GM23338 (cell line): ENCODE results near the gene SEC14L3. TPM values are rescaled to one million over a fixed set of nuclear protein-coding genes. Genes with fewer than 3 reads are reported as not detected.

Source experiments
- ATAC-seq: fragments of 200-7000 bp; cut with Tn5 transposase; 3 replicates; pipeline ENCODE4 v1.9.1; 2020
- DNase-seq: peaks from one replicate; pipeline ENCODE4 v3.0.0-alpha.2; 2015; ENCODE audit warnings: low spot score
- H2AFZ ChIP-seq: fragments of 200-600 bp; sonication (generic); 2 replicates; pipeline ENCODE4 v1.8.0; 2016; ENCODE audit warnings: antibody characterized with exemption, mild to moderate bottlenecking, moderate library complexity
- H3F3A ChIP-seq: fragments of 200-600 bp; sonication (generic); replicated peaks from 2 replicates; pipeline ENCODE4 v1.8.0; 2017; ENCODE audit warnings: antibody characterized with exemption, mixed run types, low read depth
- H3K27ac ChIP-seq: fragments of 200-600 bp; sonication (generic); 2 replicates; pipeline ENCODE4 v1.6.1; 2016; ENCODE audit warnings: low read depth
- H3K27me3 ChIP-seq: fragments of 200-600 bp; sonication (generic); 2 replicates; pipeline ENCODE4 v1.8.0; 2016; ENCODE audit warnings: mild to moderate bottlenecking, mixed run types, moderate library complexity; ENCODE audit not compliant: insufficient read depth
- H3K36me3 ChIP-seq: fragments of 200-600 bp; sonication (generic); 2 replicates; pipeline ENCODE4 v1.8.0; 2016; ENCODE audit warnings: mild to moderate bottlenecking; ENCODE audit not compliant: insufficient read depth
- H3K4me1 ChIP-seq: fragments of 200-600 bp; sonication (generic); 2 replicates; pipeline ENCODE4 v1.8.0; 2016; ENCODE audit warnings: mild to moderate bottlenecking, moderate library complexity; ENCODE audit not compliant: insufficient read depth
- H3K4me2 ChIP-seq: fragments of 200-600 bp; sonication (generic); 2 replicates; pipeline ENCODE4 v1.7.1; 2017; ENCODE audit warnings: mixed run types
- H3K4me3 ChIP-seq: fragments of 200-600 bp; sonication (generic); 2 replicates; pipeline ENCODE4 v1.6.1; 2016; ENCODE audit warnings: mixed run types
- H3K79me2 ChIP-seq: fragments of 200-600 bp; sonication (generic); replicated peaks from 2 replicates; pipeline ENCODE4 v1.8.0; 2017; ENCODE audit warnings: mild to moderate bottlenecking; ENCODE audit not compliant: insufficient read depth
- H3K9me2 ChIP-seq: fragments of 200-600 bp; sonication (generic); 2 replicates; pipeline ENCODE4 v1.8.0; 2017; ENCODE audit not compliant: insufficient read depth
- H4K20me1 ChIP-seq: fragments of 200-600 bp; sonication (generic); replicated peaks from 2 replicates; pipeline ENCODE4 v1.8.0; 2017; ENCODE audit warnings: mild to moderate bottlenecking; ENCODE audit not compliant: insufficient read depth
- H3K27ac Mint-ChIP-seq: 2 replicates; pipeline ENCODE4 v1.8.0; 2020; ENCODE audit warnings: inconsistent platforms, mild to moderate bottlenecking, moderate library complexity, mixed read lengths
- H3K27me3 Mint-ChIP-seq: 3 replicates; pipeline ENCODE4 v1.8.0; 2022; ENCODE audit warnings: low read depth, mild to moderate bottlenecking, moderate library complexity, mixed read lengths, inconsistent platforms; ENCODE audit not compliant: insufficient read depth, poor library complexity
- H3K36me3 Mint-ChIP-seq: 3 replicates; pipeline ENCODE4 v1.8.0; 2021; ENCODE audit warnings: low read depth, mild to moderate bottlenecking, inconsistent platforms, moderate library complexity, mixed read lengths
- H3K4me1 Mint-ChIP-seq: 3 replicates; pipeline ENCODE4 v1.8.0; 2020; ENCODE audit warnings: mild to moderate bottlenecking, inconsistent platforms, mixed read lengths
- H3K4me3 Mint-ChIP-seq: 3 replicates; pipeline ENCODE4 v1.8.0; 2021; ENCODE audit warnings: moderate library complexity, mild to moderate bottlenecking, inconsistent platforms, mixed read lengths
- H3K9me3 Mint-ChIP-seq: 3 replicates; pipeline ENCODE4 v1.8.0; 2020; ENCODE audit warnings: moderate library complexity, mild to moderate bottlenecking, inconsistent platforms, mixed read lengths
- CREB1 ChIP-seq: fragments of 250-450 bp; sonication (Bioruptor Pico); IDR thresholded peaks from 2 replicates; pipeline ENCODE4 v1.5.0; 2020; ENCODE audit warnings: low read depth, mild to moderate bottlenecking, moderate library complexity
- CTCF ChIP-seq, 2 experiments: fragments of 200-600 bp in 1 of 2; sonication (generic) in 1 of 2; conservative IDR thresholded peaks; 2 replicates each; pipeline versions ENCODE4 v1.5.1 to v1.6.1; 2016 to 2017; ENCODE audit warnings: antibody characterized with exemption in 2 of 2, low read depth in 2 of 2, mild to moderate bottlenecking in 2 of 2, moderate library complexity in 1 of 2
- EZH2 ChIP-seq: fragments of 200-600 bp; sonication (generic); IDR thresholded peaks from one replicate; pipeline ENCODE4 v1.8.0; 2017; ENCODE audit warnings: antibody characterized with exemption, mild to moderate bottlenecking, low read depth; ENCODE audit not compliant: unreplicated experiment
- EZH2phosphoT487 ChIP-seq: fragments of 200-600 bp; sonication (generic); IDR thresholded peaks from one replicate; pipeline ENCODE4 v1.8.1; 2018; ENCODE audit warnings: antibody characterized with exemption; ENCODE audit not compliant: unreplicated experiment
- JUNB ChIP-seq: IDR thresholded peaks from one replicate; pipeline ENCODE4 v1.6.1; 2016; ENCODE audit warnings: antibody characterized with exemption; ENCODE audit not compliant: unreplicated experiment
- NANOG ChIP-seq: IDR thresholded peaks from 2 replicates; pipeline ENCODE4 v1.6.1; 2016; ENCODE audit warnings: antibody characterized with exemption, borderline replicate concordance
- POLR2AphosphoS5 ChIP-seq: IDR thresholded peaks from 2 replicates; pipeline ENCODE4 v1.6.1; 2016; ENCODE audit warnings: antibody characterized with exemption, low read depth
- STAT1 ChIP-seq: IDR thresholded peaks from one replicate; pipeline ENCODE4 v1.6.1; 2016; ENCODE audit warnings: antibody characterized with exemption; ENCODE audit not compliant: unreplicated experiment
- ZNF114 ChIP-seq: fragments of 250-450 bp; sonication (Bioruptor Pico); IDR thresholded peaks from 2 replicates; pipeline ENCODE4 v1.5.0; 2020; ENCODE audit warnings: mild to moderate bottlenecking, moderate library complexity
- ZNF331 ChIP-seq: fragments of 250-450 bp; sonication (Bioruptor Pico); IDR thresholded peaks from 2 replicates; pipeline ENCODE4 v1.5.0; 2020; ENCODE audit warnings: low read depth, mild to moderate bottlenecking, moderate library complexity
- ZNF462 ChIP-seq: fragments of 250-450 bp; sonication (Bioruptor Pico); IDR thresholded peaks from 2 replicates; pipeline ENCODE4 v1.5.0; 2020; ENCODE audit warnings: mild to moderate bottlenecking, moderate library complexity
- polyA plus RNA-seq: library from polyadenylated mRNA; unstranded; fragments of >200 nt; fragmentation: Nextera tagmentation; extraction: Ambion mirVana; gene quantifications from 2 replicates; pipeline ENCODE4 v1.2.1, GENCODE V29; 2016
- total RNA-seq: library from RNA; depleted of rRNA; stranded (reverse); fragments of >200 nt; shearing (Covaris generic); gene quantifications from 2 replicates; pipeline ENCODE4 v1.2.3, GENCODE V29; 2014
- TF ChIP-seq, protein P1 (sequence below): IDR thresholded peaks from one replicate; pipeline ENCODE4 v1.6.1; 2018; ENCODE audit warnings: antibody characterized with exemption; ENCODE audit not compliant: unreplicated experiment
- TF ChIP-seq, protein P2 (sequence below): IDR thresholded peaks from 2 replicates; pipeline ENCODE4 v1.6.1; 2016; ENCODE audit warnings: antibody characterized with exemption

SEC14L3 gene
- total and polyA plus RNA-seq, 2 experiments from 2014 or later = not detected

DNA sequence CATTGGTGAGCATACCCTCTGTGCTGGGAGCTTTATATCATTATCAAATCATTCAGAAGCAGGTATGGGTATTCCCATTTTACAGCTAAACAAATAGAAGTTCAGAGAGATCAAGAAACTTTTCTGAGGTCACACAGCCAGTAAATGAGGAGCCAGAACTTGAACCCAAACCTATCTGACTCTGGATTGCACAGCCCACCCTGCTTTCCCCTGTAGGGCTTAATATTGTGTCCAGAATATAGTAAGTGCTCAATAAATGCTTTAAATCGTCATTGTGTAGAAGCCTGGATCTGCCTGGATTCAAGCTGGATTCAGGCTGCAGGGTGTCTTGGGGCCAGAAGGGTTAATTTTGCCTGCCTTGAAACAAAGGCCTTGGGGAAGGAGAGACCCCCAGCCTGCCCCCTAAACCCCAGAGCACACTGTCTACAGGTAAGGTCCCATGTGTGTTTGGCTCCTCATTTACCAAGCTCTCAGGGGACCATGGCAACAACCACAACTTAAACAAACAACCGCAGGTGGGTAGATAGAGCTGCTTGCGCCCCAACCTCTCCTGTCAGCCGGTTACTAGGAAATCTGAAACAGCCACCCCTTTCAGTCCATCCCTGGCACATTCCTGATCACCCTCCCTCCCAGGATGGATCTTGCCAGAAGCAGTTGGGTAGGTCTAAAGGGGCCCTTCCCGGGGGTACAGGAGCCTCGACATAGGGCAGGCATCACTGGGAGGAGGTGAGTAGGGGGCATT lies 3.0 kb upstream of the SEC14L3 start:
- Mint-ChIP-seq H3K27ac (no peak overlapping the region), H3K27me3 (peaks cover 2% of the 10 kb centered on the region), H3K9me3 (no peaks in the 10 kb centered on the region; the same call in 2 of the 3 replicates), H3K4me3 (no peak overlapping the region), H3K36me3 (no peaks in the 10 kb centered on the region), H3K4me1 (peaks cover 8% of the 10 kb centered on the region; the same call in 2 of the 3 replicates)
- no peaks in the 10 kb centered on the region for H3K79me2 ChIP-seq
- no peak overlapping the region for H3K27ac ChIP-seq
- peak; percentile 51 for ATAC-seq
- H3K4me3 ChIP-seq = no peak overlapping the region
- TF ChIP-seq JUNB (no peak), ZNF462 (CRISPR knock-in tag) (no peak), ZNF331 (no peak), ZNF114 (CRISPR knock-in tag) (no peak), CTCF (conservative IDR thresholded peaks at IDR 0.05; ENCODE audit: low read depth in 2 of 2) (no peak), NANOG (no peak), POLR2AphosphoS5 (no peak), CREB1 (CRISPR knock-in tag) (no peak), EZH2 (no peak), EZH2phosphoT487 (no peak), STAT1 (no peak)
- TF ChIP-seq, protein P1, sequence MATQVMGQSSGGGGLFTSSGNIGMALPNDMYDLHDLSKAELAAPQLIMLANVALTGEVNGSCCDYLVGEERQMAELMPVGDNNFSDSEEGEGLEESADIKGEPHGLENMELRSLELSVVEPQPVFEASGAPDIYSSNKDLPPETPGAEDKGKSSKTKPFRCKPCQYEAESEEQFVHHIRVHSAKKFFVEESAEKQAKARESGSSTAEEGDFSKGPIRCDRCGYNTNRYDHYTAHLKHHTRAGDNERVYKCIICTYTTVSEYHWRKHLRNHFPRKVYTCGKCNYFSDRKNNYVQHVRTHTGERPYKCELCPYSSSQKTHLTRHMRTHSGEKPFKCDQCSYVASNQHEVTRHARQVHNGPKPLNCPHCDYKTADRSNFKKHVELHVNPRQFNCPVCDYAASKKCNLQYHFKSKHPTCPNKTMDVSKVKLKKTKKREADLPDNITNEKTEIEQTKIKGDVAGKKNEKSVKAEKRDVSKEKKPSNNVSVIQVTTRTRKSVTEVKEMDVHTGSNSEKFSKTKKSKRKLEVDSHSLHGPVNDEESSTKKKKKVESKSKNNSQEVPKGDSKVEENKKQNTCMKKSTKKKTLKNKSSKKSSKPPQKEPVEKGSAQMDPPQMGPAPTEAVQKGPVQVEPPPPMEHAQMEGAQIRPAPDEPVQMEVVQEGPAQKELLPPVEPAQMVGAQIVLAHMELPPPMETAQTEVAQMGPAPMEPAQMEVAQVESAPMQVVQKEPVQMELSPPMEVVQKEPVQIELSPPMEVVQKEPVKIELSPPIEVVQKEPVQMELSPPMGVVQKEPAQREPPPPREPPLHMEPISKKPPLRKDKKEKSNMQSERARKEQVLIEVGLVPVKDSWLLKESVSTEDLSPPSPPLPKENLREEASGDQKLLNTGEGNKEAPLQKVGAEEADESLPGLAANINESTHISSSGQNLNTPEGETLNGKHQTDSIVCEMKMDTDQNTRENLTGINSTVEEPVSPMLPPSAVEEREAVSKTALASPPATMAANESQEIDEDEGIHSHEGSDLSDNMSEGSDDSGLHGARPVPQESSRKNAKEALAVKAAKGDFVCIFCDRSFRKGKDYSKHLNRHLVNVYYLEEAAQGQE = no peak
- TF ChIP-seq, protein P2, sequence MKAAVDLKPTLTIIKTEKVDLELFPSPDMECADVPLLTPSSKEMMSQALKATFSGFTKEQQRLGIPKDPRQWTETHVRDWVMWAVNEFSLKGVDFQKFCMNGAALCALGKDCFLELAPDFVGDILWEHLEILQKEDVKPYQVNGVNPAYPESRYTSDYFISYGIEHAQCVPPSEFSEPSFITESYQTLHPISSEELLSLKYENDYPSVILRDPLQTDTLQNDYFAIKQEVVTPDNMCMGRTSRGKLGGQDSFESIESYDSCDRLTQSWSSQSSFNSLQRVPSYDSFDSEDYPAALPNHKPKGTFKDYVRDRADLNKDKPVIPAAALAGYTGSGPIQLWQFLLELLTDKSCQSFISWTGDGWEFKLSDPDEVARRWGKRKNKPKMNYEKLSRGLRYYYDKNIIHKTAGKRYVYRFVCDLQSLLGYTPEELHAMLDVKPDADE = no peak
- no peaks in the 10 kb centered on the region for H3F3A ChIP-seq
- no peaks in the 10 kb centered on the region for H3K9me2 ChIP-seq
- peak; percentile 74 for DNase-seq
- H3K4me1 ChIP-seq = no peaks in the 10 kb centered on the region
- H2AFZ ChIP-seq = no peak overlapping the region
- H3K27me3 ChIP-seq = no peaks in the 10 kb centered on the region
- H4K20me1 ChIP-seq = no peaks in the 10 kb centered on the region
- H3K4me2 ChIP-seq = no peak overlapping the region
- H3K36me3 ChIP-seq = no peaks in the 10 kb centered on the region
